CD4-positive, alpha-beta T cell treated with Interleukin-2 at 100 ng/mL for 4 hours (primary cell): ENCODE results near the gene TAF10.

Experiments
- DNase-seq: peaks from one replicate; pipeline ENCODE4 v3.0.0-alpha.2; 2020; ENCODE audit warnings: low spot score

TAF10 gene

GRCh38 chr11:6583584-6583983 is 28.4 kb downstream of the TAF10 start:
- DNase-seq, result no peak

- DNase-seq, result no peak
Measured at GRCh38 chr11:6579681-6580080, 32.3 kb downstream of the TAF10 start.

- DNase-seq, result no peak
Measured at GRCh38 chr11:6578134-6578533, 33.9 kb downstream of the TAF10 start.

GRCh38 chr11:6576471-6577373 is 35.3 kb downstream of the TAF10 start:
- no peak for DNase-seq

- DNase-seq, result no peak
Measured at GRCh38 chr11:6574816-6575715, 37.0 kb downstream of the TAF10 start.

GRCh38 chr11:6572215-6572614 is 39.8 kb downstream of the TAF10 start:
- no peak for DNase-seq

GRCh38 chr11:6571434-6572008 is 40.5 kb downstream of the TAF10 start:
- no peak for DNase-seq

GRCh38 chr11:6570691-6571427 is 41.2 kb downstream of the TAF10 start:
- no peak for DNase-seq

GRCh38 chr11:6569706-6570105 is 42.3 kb downstream of the TAF10 start:
- no peak for DNase-seq

- DNase-seq, result no peak
Measured at GRCh38 chr11:6568191-6568918, 43.7 kb downstream of the TAF10 start.

- DNase-seq, result no peak
Measured at GRCh38 chr11:6567371-6567745, 44.7 kb downstream of the TAF10 start.

GRCh38 chr11:6566704-6567370 is 45.2 kb downstream of the TAF10 start:
- DNase-seq, result no peak

- DNase-seq, result no peak
Measured at GRCh38 chr11:6565988-6566703, 45.9 kb downstream of the TAF10 start.

- no peak for DNase-seq
Measured at GRCh38 chr11:6565325-6565724, 46.7 kb downstream of the TAF10 start.

- no peak for DNase-seq
Measured at GRCh38 chr11:6563667-6564066, 48.3 kb downstream of the TAF10 start.

- no peak for DNase-seq
Measured at GRCh38 chr11:6563121-6563619, 48.8 kb downstream of the TAF10 start.

GRCh38 chr11:6561288-6561687 is 50.7 kb downstream of the TAF10 start:
- no peak for DNase-seq
